H1 (cell line): Measurements from ENCODE around the gene SSBP3. TPM values are rescaled to one million over a fixed set of nuclear protein-coding genes. Genes with fewer than 3 reads are reported as not detected.

Experiments
- CTCF ChIA-PET: fragments of 300-600 bp; sonication (Branson Sonifier 250); formaldehyde crosslinking; loops from one replicate; lab custom pipeline; 2021; ENCODE audit not compliant: partially characterized antibody; lab: Charles Lee
- POLR2A ChIA-PET: fragments of 300-600 bp; sonication (Branson Sonifier 250); formaldehyde crosslinking; loops from one replicate; lab custom pipeline; 2021; ENCODE audit warnings: inconsistent platforms; ENCODE audit not compliant: partially characterized antibody; lab: Charles Lee
- DNase-seq, 2 experiments: peaks; one replicate each; pipeline versions ENCODE4 v3.0.0 to v3.0.0-alpha.2; 2010 to 2022; ENCODE audit warnings: low spot score in 2 of 2, low read depth in 1 of 2, mixed read lengths in 1 of 2
- FAIRE-seq: peaks from 2 replicates; lab custom pipeline; 2011; peaks lifted over from hg19 to GRCh38; lab: Jason Lieb, UNC
- H2AFZ ChIP-seq: 2 replicates; pipeline ENCODE4 v1.8.1; 2012; ENCODE audit warnings: low read length, inconsistent platforms
- H2AK5ac ChIP-seq: 2 replicates; pipeline ENCODE4 v1.6.1; 2013; ENCODE audit warnings: low read depth, low read length
- H2BK120ac ChIP-seq: replicated peaks from 2 replicates; pipeline ENCODE3; 2013; ENCODE audit warnings: low read depth, low read length, inconsistent platforms
- H2BK12ac ChIP-seq: 2 replicates; pipeline ENCODE4 v1.6.1; 2013; ENCODE audit warnings: low read depth, low read length
- H2BK15ac ChIP-seq: 2 replicates; pipeline ENCODE4 v1.6.1; 2013; ENCODE audit warnings: low read length
- H2BK20ac ChIP-seq: 2 replicates; pipeline ENCODE4 v1.6.1; 2013; ENCODE audit warnings: low read length
- H2BK5ac ChIP-seq: 2 replicates; pipeline ENCODE4 v1.6.1; 2013; ENCODE audit warnings: low read depth, low read length
- H3K14ac ChIP-seq: 2 replicates; pipeline ENCODE4 v1.6.1; 2013; ENCODE audit warnings: inconsistent platforms; ENCODE audit not compliant: insufficient read length
- H3K18ac ChIP-seq: 2 replicates; pipeline ENCODE4 v1.6.1; 2013; ENCODE audit warnings: low read length; ENCODE audit errors: extremely low read depth
- H3K23ac ChIP-seq: 2 replicates; pipeline ENCODE4 v1.6.1; 2013; ENCODE audit warnings: inconsistent platforms; ENCODE audit not compliant: insufficient read length
- H3K23me2 ChIP-seq: 2 replicates; pipeline ENCODE4 v1.6.1; 2013; ENCODE audit warnings: low read depth, low read length
- H3K27ac ChIP-seq: 2 replicates; pipeline ENCODE4 v1.6.1; 2011; ENCODE audit warnings: low read depth, low read length, inconsistent platforms
- H3K27me3 ChIP-seq, 4 experiments: replicated peaks in 1 of 4; 1 replicate in 1 of 4; 2 replicates in 3 of 4; pipeline versions ENCODE4 v1.6.1 to v1.8.1; 2011 to 2013; ENCODE audit warnings: low read length in 3 of 4, mild to moderate bottlenecking in 3 of 4, inconsistent platforms in 2 of 4, mixed read lengths in 2 of 4, moderate library complexity in 1 of 4; ENCODE audit not compliant: control insufficient read depth in 3 of 4, insufficient read depth in 3 of 4; ENCODE audit errors: extremely low read depth in 1 of 4
- H3K36me3 ChIP-seq, 4 experiments: 2 replicates each; pipeline versions ENCODE4 v1.6.1 to v1.8.1; 2011 to 2013; ENCODE audit warnings: mild to moderate bottlenecking in 4 of 4, low read length in 3 of 4, moderate library complexity in 2 of 4, control low read depth in 1 of 4, inconsistent platforms in 1 of 4; ENCODE audit not compliant: insufficient read depth in 4 of 4, control insufficient read depth in 2 of 4
- H3K4ac ChIP-seq: replicated peaks from 2 replicates; pipeline ENCODE3; 2013; ENCODE audit warnings: low read length, low read depth, mixed read lengths, inconsistent platforms; ENCODE audit not compliant: insufficient read length
- H3K4me1 ChIP-seq, 4 experiments: replicated peaks in 1 of 4; 1 replicate in 1 of 4; 2 replicates in 3 of 4; pipeline versions ENCODE4 v1.6.1 to v1.8.1; 2011 to 2013; ENCODE audit warnings: low read length in 3 of 4, inconsistent platforms in 2 of 4, mixed read lengths in 1 of 4; ENCODE audit not compliant: insufficient read depth in 4 of 4, control insufficient read depth in 3 of 4
- H3K4me2 ChIP-seq, 2 experiments: 2 replicates each; pipeline versions ENCODE4 v1.6.1 to v1.8.1; 2011 to 2013; ENCODE audit warnings: low read depth in 2 of 2, low read length in 2 of 2, control low read depth in 1 of 2, inconsistent platforms in 1 of 2, mild to moderate bottlenecking in 1 of 2; ENCODE audit not compliant: insufficient read depth in 1 of 2
- H3K4me3 ChIP-seq, 4 experiments: fragments of 200-600, 300-600 bp in 1 of 4; sonication (generic), shearing (Covaris generic), sonication (Bioruptor Twin) in 1 of 4; 2 replicates each; pipeline versions ENCODE4 v1.5.1 to v1.8.1; 2011 to 2016; ENCODE audit warnings: low read length in 4 of 4, low read depth in 3 of 4, control low read depth in 2 of 4, inconsistent platforms in 2 of 4, mild to moderate bottlenecking in 2 of 4, mixed read lengths in 1 of 4, moderate library complexity in 1 of 4; ENCODE audit not compliant: insufficient read depth in 2 of 4; ENCODE audit errors: extremely low read depth in 1 of 4
- H3K56ac ChIP-seq: replicated peaks from 2 replicates; pipeline ENCODE3; 2013; ENCODE audit warnings: low read depth, mild to moderate bottlenecking, mixed read lengths, low read length, inconsistent platforms; ENCODE audit not compliant: insufficient read length
- H3K79me1 ChIP-seq: 2 replicates; pipeline ENCODE4 v1.6.1; 2013; ENCODE audit warnings: low read depth, low read length, control low read depth
- H3K79me2 ChIP-seq, 2 experiments: 2 replicates each; pipeline versions ENCODE4 v1.6.1 to v1.8.1; 2012 to 2013; ENCODE audit warnings: low read length in 2 of 2, mild to moderate bottlenecking in 2 of 2, inconsistent platforms in 1 of 2; ENCODE audit not compliant: insufficient read depth in 2 of 2, control insufficient read depth in 1 of 2
- H3K9ac ChIP-seq, 4 experiments: replicated peaks in 1 of 4; 1 replicate in 1 of 4; 2 replicates in 3 of 4; pipeline versions ENCODE4 v1.6.1 to v1.8.1; 2011 to 2013; ENCODE audit warnings: low read depth in 3 of 4, low read length in 3 of 4, control low read depth in 2 of 4, mild to moderate bottlenecking in 2 of 4, moderate library complexity in 2 of 4, inconsistent platforms in 1 of 4; ENCODE audit errors: extremely low read depth in 1 of 4
- H3K9me3 ChIP-seq, 2 experiments: 2 replicates each; pipeline versions ENCODE4 v1.6.1 to v1.8.1; 2012 to 2013; ENCODE audit warnings: mild to moderate bottlenecking in 2 of 2, moderate library complexity in 2 of 2, control low read depth in 1 of 2, inconsistent platforms in 1 of 2, low read depth in 1 of 2, low read length in 1 of 2, mixed read lengths in 1 of 2; ENCODE audit not compliant: insufficient read depth in 2 of 2
- H4K20me1 ChIP-seq, 2 experiments: replicated peaks in 1 of 2; 2 replicates each; pipeline versions ENCODE3 to v1.8.1; 2011 to 2013; ENCODE audit warnings: inconsistent platforms in 2 of 2, low read length in 2 of 2, mild to moderate bottlenecking in 1 of 2; ENCODE audit not compliant: insufficient read depth in 2 of 2, control insufficient read depth in 1 of 2
- H4K5ac ChIP-seq: 2 replicates; pipeline ENCODE4 v1.6.1; 2013; ENCODE audit warnings: low read length, low read depth, mixed read lengths, inconsistent platforms; ENCODE audit not compliant: insufficient read length
- H4K8ac ChIP-seq: 2 replicates; pipeline ENCODE4 v1.8.0; 2013; ENCODE audit warnings: mild to moderate bottlenecking, moderate library complexity, low read length, inconsistent platforms; ENCODE audit not compliant: insufficient read depth; ENCODE audit errors: extremely low read depth
- H4K91ac ChIP-seq: replicated peaks from 2 replicates; pipeline ENCODE3; 2013; ENCODE audit warnings: low read length, mixed read lengths, inconsistent platforms; ENCODE audit not compliant: insufficient read length
- BCL11A ChIP-seq, 2 experiments: IDR thresholded peaks; one replicate each; pipeline ENCODE4 v1.6.1; 2011; ENCODE audit warnings: low read depth in 2 of 2, low read length in 2 of 2, mild to moderate bottlenecking in 2 of 2
- CBX8 ChIP-seq: fragments of 300-800, 300-1000 bp; sonication (generic); IDR thresholded peaks from 2 replicates; pipeline ENCODE4 v1.7.1; 2016; ENCODE audit warnings: low read depth, low read length, borderline replicate concordance
- CHD1 ChIP-seq: IDR thresholded peaks from 2 replicates; pipeline ENCODE4 v1.6.1; 2012; ENCODE audit warnings: low read depth, low read length, improper control_type of control experiment
- CTCF ChIP-seq, 3 experiments: IDR thresholded peaks; 1 replicate in 2 of 3; 2 replicates in 1 of 3; pipeline versions ENCODE4 v1.5.1 to v1.6.1; 2011; ENCODE audit warnings: low read length in 3 of 3, mild to moderate bottlenecking in 3 of 3, inconsistent platforms in 2 of 3, low read depth in 1 of 3, moderate library complexity in 1 of 3; ENCODE audit not compliant: insufficient read depth in 1 of 3; ENCODE audit errors: control extremely low read depth in 1 of 3
- EP300 ChIP-seq, 2 experiments: IDR thresholded peaks; 1 replicate in 1 of 2; 2 replicates in 1 of 2; pipeline ENCODE4 v1.6.1; 2011 to 2012; ENCODE audit warnings: low read depth in 2 of 2, low read length in 2 of 2, mild to moderate bottlenecking in 2 of 2, borderline replicate concordance in 1 of 2, inconsistent platforms in 1 of 2, moderate library complexity in 1 of 2
- HDAC6 ChIP-seq: IDR thresholded peaks from one replicate; pipeline ENCODE4 v1.7.1; 2012; ENCODE audit warnings: low read depth, mild to moderate bottlenecking, inconsistent platforms, low read length, moderate library complexity
- NRF1 ChIP-seq: IDR thresholded peaks from 2 replicates; pipeline ENCODE4 v1.6.1; 2011; ENCODE audit warnings: mild to moderate bottlenecking, low read depth, low read length, improper control_type of control experiment
- POLR2AphosphoS5 ChIP-seq: IDR thresholded peaks from 2 replicates; pipeline ENCODE4 v1.6.1; 2011; ENCODE audit warnings: low read depth, low read length
- SIX5 ChIP-seq: IDR thresholded peaks from 2 replicates; pipeline ENCODE4 v1.6.1; 2011; ENCODE audit warnings: mild to moderate bottlenecking, low read depth, low read length
- SP1 ChIP-seq: IDR thresholded peaks from 2 replicates; pipeline ENCODE4 v1.6.1; 2011; ENCODE audit warnings: low read depth, low read length
- SP2 ChIP-seq: IDR thresholded peaks from 2 replicates; pipeline ENCODE4 v1.6.1; 2012; ENCODE audit warnings: mild to moderate bottlenecking, low read length, inconsistent platforms
- SRF ChIP-seq: IDR thresholded peaks from 2 replicates; pipeline ENCODE4 v1.6.1; 2011; ENCODE audit warnings: mild to moderate bottlenecking, low read depth, low read length, moderate library complexity
- WGBS, 2 experiments: shearing (Covaris generic) in 1 of 2; methylation state at CpG; one replicate each; pipeline versions ENCODE4 v1.1.6 to v1.1.7; 2013 to 2015; ENCODE audit warnings: low lambda C conversion rate in 2 of 2, mixed read lengths in 2 of 2, inconsistent platforms in 1 of 2, low coverage in 1 of 2, missing lambda C conversion rate in 1 of 2; ENCODE audit not compliant: insufficient replicate concordance in 2 of 2, insufficient coverage in 1 of 2, insufficient read length in 1 of 2; ENCODE audit errors: extremely low coverage in 1 of 2, missing lambda C conversion rate in 1 of 2; 5-methylcytosine and 5-hydroxymethylcytosine counted together
- polyA plus RNA-seq, 7 experiments: library from polyadenylated mRNA; depleted of rRNA in 3 of 7; stranded (reverse) in 5 of 7; unstranded in 2 of 7; fragments of >200 nt in 5 of 7; fragments of 200-250 nt in 2 of 7; gene quantifications; 1 replicate in 5 of 7; 2 replicates in 1 of 7; 4 replicates in 1 of 7; pipeline versions ENCODE4 v1.2.1 to v1.2.3, GENCODE V29; 2011 to 2013; ENCODE audit warnings: missing spikeins in 2 of 7, mixed read lengths in 2 of 7
- total RNA-seq: library from RNA; stranded (reverse); fragmentation: NEBNext Ultra II Directional; extraction: Animal tissue kit (Norgen Biotek cat#: 25700); gene quantifications from 2 replicates; pipeline ENCODE4 v1.2.1, GENCODE V29; 2021

SSBP3 gene
- total and polyA plus RNA-seq, 2 of the 8 experiments (the other 6 are each of a cell fraction or from before 2014, with no cell fraction given): 99.7 to 133 TPM

GRCh38 chr1:54337034-54337433 lies 69.2 kb downstream of the SSBP3 start:
- peak overlapping the region; percentile 45; the same call in 1 of the 2 replicates for H2BK12ac ChIP-seq
- no peak overlapping the region for H3K27ac ChIP-seq
- H3K9ac ChIP-seq: no peak overlapping the region
- H2BK20ac ChIP-seq: no peak overlapping the region
- no peak overlapping the region for H4K5ac ChIP-seq
- no peak overlapping the region for H3K14ac ChIP-seq
- 93% methylated on average over 7 of the region's 7 CpGs; no CpG with 5 or more reads in 1 of the 2 experiments for WGBS, 2 experiments
- no peak overlapping the region; the same call in 1 of the 2 replicates for H3K18ac ChIP-seq
- H3K4ac ChIP-seq: no peak overlapping the region
- H3K79me2 ChIP-seq: peaks cover 2 to 95% of the 10 kb centered on the region in 2 experiments; a peak in 3 of 4 replicates
- FAIRE-seq: no peak
- POLR2A ChIA-PET: interaction anchor here (1.1 to 1.4 kb wide), 3 partner anchors 9 to 116 kb away, joined by 3 to 4 read pairs (median 3); no protein-coding TSS in a partner anchor
- H3K79me1 ChIP-seq: peaks cover 34% of the 10 kb centered on the region
- no peak overlapping the region for H3K4me2 ChIP-seq
- H2AFZ ChIP-seq: no peak overlapping the region
- peaks cover 20 to 34% (median 31%) of the 10 kb centered on the region in 4 experiments for H3K4me1 ChIP-seq
- H3K4me3 ChIP-seq: no peak overlapping the region
- no peak overlapping the region for H3K56ac ChIP-seq
- peak overlapping the region; percentile 39 for H4K91ac ChIP-seq
- no peaks in the 10 kb centered on the region for H3K9me3 ChIP-seq
- H3K27me3 ChIP-seq: no peaks in the 10 kb centered on the region
- peaks cover 10 to 38% of the 10 kb centered on the region in 2 experiments for H4K20me1 ChIP-seq
- H3K23ac ChIP-seq: no peak overlapping the region
- no peak overlapping the region for H4K8ac ChIP-seq
- H3K23me2 ChIP-seq: no peaks in the 10 kb centered on the region
- H3K36me3 ChIP-seq: 0 out of 8 replicates have a peak, but pooled peaks cover 0 to 3% (median 1%) of the 10 kb centered on the region in 4 experiments
- TF ChIP-seq HDAC6 (no peak), SP2 (no peak), EP300 (IDR thresholded peaks at IDR 0.05; ENCODE audit: borderline replicate concordance in 1 of 2, low read depth in 2 of 2, low read length in 2 of 2) (no peak), BCL11A (IDR thresholded peaks at IDR 0.05; ENCODE audit: low read depth in 2 of 2, low read length in 2 of 2) (no peak), SRF (no peak), NRF1 (no peak), POLR2AphosphoS5 (no peak), CTCF (IDR thresholded peaks at IDR 0.05; ENCODE audit: control extremely low read depth in 1 of 3, insufficient read depth in 1 of 3, low read depth in 1 of 3, low read length in 3 of 3) (no peak), SP1 (no peak), CHD1 (no peak), SIX5 (no peak), CBX8 (no peak)
- TF ChIP-seq, all 59 proteins: peak for 0
- Histone ChIP-seq H2BK15ac (no peak overlapping the region), H2AK5ac (0 out of 2 replicates have a peak overlapping the region, but pooled peaks have one; percentile 4), H2BK5ac (peak overlapping the region; percentile 35), H2BK120ac (no peak overlapping the region)
- CTCF ChIA-PET: interaction anchor here (1.2 to 2.2 kb wide), 3 partner anchors 22 to 65 kb away, joined by 3 to 8 read pairs (median 3); no protein-coding TSS in a partner anchor
- no peak for DNase-seq
